Measurements from ENCODE around the gene CNIH3.

- TF ChIP-seq CTCF (IDR thresholded peaks at IDR 0.05) (no peak), POLR2A (IDR thresholded peaks at IDR 0.05) (no peak)
Observed at GRCh38 chr1:224757508-224757907, 141.4 kb downstream of the CNIH3 start.
